Bronchial epithelial cell (primary cell): Measurements from ENCODE around the gene PHYHD1. TPM values are rescaled to one million over a fixed set of nuclear protein-coding genes. Genes with fewer than 3 reads are reported as not detected.
A peak's percentile ranks its signal among the peaks of the same experiment; 100 is the strongest.

Experiments used
- DNase-seq: peaks from one replicate; pipeline ENCODE4 v3.0.0-alpha.2; 2010; ENCODE audit warnings: low read depth
- FAIRE-seq: peaks from 2 replicates; lab custom pipeline; 2011; peaks lifted over from hg19 to GRCh38; lab: Jason Lieb, UNC
- H3K27me3 ChIP-seq: 2 replicates; pipeline ENCODE4 v1.5.1; 2011; ENCODE audit warnings: low read length; ENCODE audit not compliant: control insufficient read depth, insufficient read depth
- H3K36me3 ChIP-seq: 2 replicates; pipeline ENCODE4 v1.5.1; 2011; ENCODE audit warnings: low read length; ENCODE audit not compliant: control insufficient read depth, insufficient read depth
- H3K4me3 ChIP-seq: 2 replicates; pipeline ENCODE4 v1.5.1; 2011; ENCODE audit warnings: mild to moderate bottlenecking, low read depth, low read length, control low read depth
- total RNA-seq: library from RNA; depleted of rRNA; stranded (reverse); fragments of >200 nt; gene quantifications from 2 replicates; pipeline ENCODE4 v1.2.1, GENCODE V29; 2014
- TF ChIP-seq, protein P1 (sequence below): IDR thresholded peaks from 2 replicates; pipeline ENCODE4 v1.5.1; 2011; ENCODE audit warnings: mild to moderate bottlenecking, moderate library complexity, low read length, control low read depth, inconsistent platforms; ENCODE audit not compliant: insufficient read depth, severe bottlenecking

PHYHD1 gene
- total RNA-seq, 1 donor from 2014 or later = 1.1 TPM

DNA sequence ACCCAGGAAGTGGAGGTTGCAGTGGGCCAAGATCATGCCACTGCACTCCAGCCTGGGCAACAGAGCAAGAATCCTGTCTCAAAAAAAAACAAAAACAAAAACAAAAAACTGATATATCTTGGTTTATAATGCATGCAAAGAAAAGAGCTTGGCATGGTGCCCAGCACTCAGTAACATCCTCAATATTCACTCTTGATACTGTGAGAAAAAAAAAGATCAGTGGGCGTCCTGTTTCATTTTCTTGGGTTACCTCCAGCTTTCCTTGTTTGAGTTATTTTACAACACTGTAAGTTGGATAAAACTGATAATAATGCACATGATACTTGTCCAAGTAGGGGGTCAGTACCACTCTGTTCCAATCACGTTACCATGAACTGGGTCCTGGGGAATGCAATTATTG, 7.8 kb downstream of the PHYHD1 start:
- Histone ChIP-seq H3K27me3 (no peaks in the 10 kb centered on the region), H3K36me3 (peaks cover 2% of the 10 kb centered on the region), H3K4me3 (no peak overlapping the region)
- FAIRE-seq (no peak), DNase-seq (no peak)
- TF ChIP-seq, protein P1, sequence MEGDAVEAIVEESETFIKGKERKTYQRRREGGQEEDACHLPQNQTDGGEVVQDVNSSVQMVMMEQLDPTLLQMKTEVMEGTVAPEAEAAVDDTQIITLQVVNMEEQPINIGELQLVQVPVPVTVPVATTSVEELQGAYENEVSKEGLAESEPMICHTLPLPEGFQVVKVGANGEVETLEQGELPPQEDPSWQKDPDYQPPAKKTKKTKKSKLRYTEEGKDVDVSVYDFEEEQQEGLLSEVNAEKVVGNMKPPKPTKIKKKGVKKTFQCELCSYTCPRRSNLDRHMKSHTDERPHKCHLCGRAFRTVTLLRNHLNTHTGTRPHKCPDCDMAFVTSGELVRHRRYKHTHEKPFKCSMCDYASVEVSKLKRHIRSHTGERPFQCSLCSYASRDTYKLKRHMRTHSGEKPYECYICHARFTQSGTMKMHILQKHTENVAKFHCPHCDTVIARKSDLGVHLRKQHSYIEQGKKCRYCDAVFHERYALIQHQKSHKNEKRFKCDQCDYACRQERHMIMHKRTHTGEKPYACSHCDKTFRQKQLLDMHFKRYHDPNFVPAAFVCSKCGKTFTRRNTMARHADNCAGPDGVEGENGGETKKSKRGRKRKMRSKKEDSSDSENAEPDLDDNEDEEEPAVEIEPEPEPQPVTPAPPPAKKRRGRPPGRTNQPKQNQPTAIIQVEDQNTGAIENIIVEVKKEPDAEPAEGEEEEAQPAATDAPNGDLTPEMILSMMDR = no peak

DNA sequence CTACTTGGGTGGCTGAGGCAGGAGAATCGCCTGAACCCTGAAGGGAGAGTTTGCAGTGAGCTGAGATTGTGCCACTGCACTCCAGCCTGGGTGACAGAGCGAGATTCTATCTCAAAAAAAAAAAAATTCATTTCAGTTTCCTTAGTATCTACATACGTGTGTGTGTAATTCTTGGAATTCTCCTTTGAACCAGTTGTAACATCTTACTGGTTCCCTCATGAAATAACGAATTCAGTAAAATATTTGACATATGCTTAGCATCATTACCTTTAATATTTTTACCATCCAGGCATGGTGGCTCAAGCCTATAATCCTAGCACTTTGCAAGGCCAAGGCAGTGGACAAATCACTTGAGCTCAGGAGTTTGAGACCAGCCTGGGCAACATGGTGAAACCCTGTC, 8.8 kb downstream of the PHYHD1 start:
- no peak for DNase-seq
- Histone ChIP-seq H3K27me3 (no peaks in the 10 kb centered on the region), H3K36me3 (peaks cover 4% of the 10 kb centered on the region), H3K4me3 (no peak overlapping the region)
- TF ChIP-seq, protein P1 = no peak
- FAIRE-seq = no peak

DNA sequence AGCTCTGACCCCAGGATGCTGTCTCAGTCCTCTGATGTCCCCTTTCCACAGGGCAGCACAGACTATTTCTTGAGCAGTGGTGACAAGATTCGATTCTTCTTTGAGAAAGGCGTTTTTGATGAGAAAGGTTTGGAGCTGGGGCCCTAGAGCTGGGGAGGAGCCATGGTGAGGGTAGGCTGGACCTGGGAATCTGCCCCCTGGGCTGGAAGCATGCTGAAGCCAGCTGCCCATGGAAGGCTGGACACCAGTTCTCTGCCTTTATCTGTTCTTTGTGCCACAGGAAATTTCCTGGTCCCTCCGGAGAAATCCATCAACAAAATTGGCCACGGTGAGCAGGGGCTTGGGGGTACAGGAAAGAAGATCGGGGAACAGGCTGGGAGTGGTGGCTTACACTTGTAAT, 12.9 kb downstream of the PHYHD1 start:
- no peak overlapping the region for H3K4me3 ChIP-seq
- H3K36me3 ChIP-seq = peaks cover 8% of the 10 kb centered on the region
- FAIRE-seq (no peak), DNase-seq (no peak)
- H3K27me3 ChIP-seq = no peaks in the 10 kb centered on the region
- TF ChIP-seq, protein P1 = no peak

DNA sequence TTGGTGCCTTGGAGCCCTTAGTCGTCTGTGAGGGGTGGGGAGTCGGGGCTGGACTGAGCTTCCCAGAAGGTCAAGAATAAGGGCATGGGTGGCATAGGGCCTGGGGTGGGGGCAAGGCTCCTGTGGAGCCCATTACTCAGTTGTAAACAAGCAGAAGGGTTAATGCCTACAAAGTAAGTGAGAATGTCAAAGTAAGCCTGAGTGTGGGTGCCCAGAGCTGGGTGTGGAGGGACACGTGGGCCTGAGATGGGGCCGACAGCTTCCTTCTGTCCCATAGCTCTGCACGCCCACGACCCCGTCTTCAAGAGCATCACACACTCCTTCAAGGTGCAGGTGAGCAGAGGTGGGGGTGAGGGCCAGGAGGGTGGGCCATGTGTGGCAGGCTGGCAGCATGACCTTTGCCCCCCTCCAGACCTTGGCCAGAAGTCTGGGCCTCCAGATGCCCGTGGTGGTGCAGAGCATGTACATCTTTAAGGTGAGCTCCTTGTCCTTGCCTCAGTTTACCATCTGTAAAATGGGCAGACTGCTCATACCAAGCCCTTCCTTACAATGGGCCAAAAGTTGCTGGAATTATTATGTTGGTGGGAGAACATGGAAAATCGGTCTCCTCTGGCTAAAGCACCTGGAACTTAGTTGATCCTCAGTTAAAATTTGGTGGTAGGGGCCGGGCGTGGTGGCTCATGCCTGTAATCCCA, 15.5 kb downstream of the PHYHD1 start:
- H3K27me3 ChIP-seq = no peaks in the 10 kb centered on the region
- TF ChIP-seq, protein P1 = no peak
- DNase-seq = no peak
- no peak overlapping the region for H3K4me3 ChIP-seq
- H3K36me3 ChIP-seq = peaks cover 9% of the 10 kb centered on the region
- no peak for FAIRE-seq

DNA sequence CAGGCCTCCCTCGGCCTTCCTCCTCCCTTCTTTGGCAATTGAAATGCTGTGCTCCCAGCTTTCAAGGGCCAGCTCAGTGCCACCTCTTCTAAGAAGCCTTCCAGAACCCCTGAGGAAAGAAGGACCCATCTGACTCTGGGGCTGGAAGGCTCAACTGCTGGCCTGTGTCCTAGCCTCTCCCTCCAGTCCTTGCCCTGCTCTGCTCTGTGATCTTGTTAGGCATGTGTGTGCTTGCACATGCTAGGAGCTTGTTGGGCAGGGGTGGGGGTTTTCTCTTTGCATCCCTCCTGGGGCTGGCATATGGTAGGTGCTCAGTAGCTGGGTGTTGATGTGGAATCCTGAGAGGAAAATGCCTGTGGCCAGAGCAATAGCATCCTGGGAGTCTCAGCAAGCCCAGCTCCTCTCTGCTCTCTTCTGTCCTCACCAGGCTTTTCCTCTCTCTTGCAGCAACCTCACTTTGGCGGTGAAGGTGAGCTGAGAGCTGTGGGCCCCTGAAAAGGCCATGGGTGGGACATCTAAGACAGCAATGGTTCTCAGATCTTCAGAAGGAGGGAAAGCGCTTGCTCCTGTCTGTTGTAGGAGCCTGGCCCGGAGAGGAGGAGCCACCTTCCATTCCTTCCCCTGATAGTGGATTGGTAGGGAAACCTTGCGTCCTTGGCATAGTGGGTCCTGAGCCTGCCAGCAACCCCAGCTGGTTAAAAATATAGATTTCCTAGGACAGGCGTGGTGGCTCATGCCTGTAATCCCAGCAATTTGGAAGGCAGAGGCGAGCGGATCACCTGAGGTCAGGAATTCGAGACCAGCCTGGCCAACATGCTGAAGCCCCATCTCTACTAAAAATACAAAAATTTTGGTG, 16.8 kb downstream of the PHYHD1 start:
- Histone ChIP-seq H3K4me3 (no peak overlapping the region), H3K36me3 (peaks cover 9% of the 10 kb centered on the region), H3K27me3 (no peaks in the 10 kb centered on the region)
- FAIRE-seq (no peak), DNase-seq (peak; percentile 39)
- TF ChIP-seq, protein P1 = no peak
